HCT116 (cell line): ENCODE data around the gene AFAP1L2. TPM values are rescaled to one million over a fixed set of nuclear protein-coding genes. Genes with fewer than 3 reads are reported as not detected.

ENCODE experiments used
- ATAC-seq: fragments of 200-7000 bp; cut with Tn5 transposase; 2 replicates; pipeline ENCODE4 v1.9.1; 2020; ENCODE audit warnings: mild to moderate bottlenecking, moderate library complexity
- BruUV-seq: library from RNA; stranded (reverse); fragments of 400-500 nt; replicated peaks from 2 replicates; lab custom pipeline; 2021; lab: Mats Ljungman, UMichigan
- CTCF ChIA-PET: fragments of 300-600 bp; sonication (Branson Sonifier 250); formaldehyde crosslinking; loops from one replicate; lab custom pipeline; 2021; ENCODE audit warnings: antibody characterized with exemption; lab: Charles Lee
- POLR2A ChIA-PET: fragments of 300-600, 350-600 bp; sonication (Branson Sonifier 250); formaldehyde crosslinking; loops from one replicate; lab custom pipeline; 2021; ENCODE audit warnings: antibody characterized with exemption; lab: Charles Lee
- RAD21 ChIA-PET, 2 experiments: fragments of 300-600 bp; sonication (Branson Sonifier 250); formaldehyde crosslinking; loops; one replicate each; lab custom pipeline; 2023; ENCODE audit warnings: low total read pairs in 2 of 2; ENCODE audit not compliant: uncharacterized antibody in 2 of 2, unreplicated experiment in 2 of 2, low non-redundant PET in 1 of 2; lab: Charles Lee
- DNase-seq: peaks from one replicate; pipeline ENCODE4 v3.0.0-alpha.2; 2010; ENCODE audit warnings: low read depth, low spot score
- H2AFZ ChIP-seq: fragments of 200-600 bp; shearing (Covaris generic), sonication (generic); 2 replicates; pipeline ENCODE4 v1.6.1; 2017; ENCODE audit warnings: low read depth, mixed run types, mixed read lengths, antibody characterized with exemption, low read length; ENCODE audit not compliant: poor library complexity, severe bottlenecking
- H3K27ac ChIP-seq: 2 replicates; pipeline ENCODE4 v1.5.1; 2012; ENCODE audit warnings: low read depth, low read length
- H3K27me3 ChIP-seq: fragments of 200-600 bp; sonication (generic); 2 replicates; pipeline ENCODE4 v1.6.1; 2016; ENCODE audit warnings: mixed run types, low read length, mixed read lengths; ENCODE audit not compliant: insufficient read depth
- H3K36me3 ChIP-seq, 2 experiments: fragments of 200-500 bp in 1 of 2; fragments of 200-600 bp in 1 of 2; sonication (Bioruptor generic) in 1 of 2; sonication (generic) in 1 of 2; 2 replicates each; pipeline versions ENCODE4 v1.5.1 to v1.6.1; 2014 to 2016; ENCODE audit warnings: low read length in 2 of 2, inconsistent platforms in 1 of 2, mixed read lengths in 1 of 2, mixed run types in 1 of 2; ENCODE audit not compliant: insufficient read depth in 2 of 2, control insufficient read depth in 1 of 2
- H3K4me1 ChIP-seq, 2 experiments: fragments of 200-600 bp in 1 of 2; sonication (generic) in 1 of 2; 2 replicates each; pipeline versions ENCODE4 v1.5.1 to v1.6.1; 2012 to 2017; ENCODE audit warnings: low read length in 2 of 2, inconsistent platforms in 1 of 2, mild to moderate bottlenecking in 1 of 2, mixed read lengths in 1 of 2, mixed run types in 1 of 2, moderate library complexity in 1 of 2; ENCODE audit not compliant: insufficient read depth in 2 of 2, control insufficient read depth in 1 of 2
- H3K4me2 ChIP-seq: fragments of 200-600 bp; sonication (generic); 2 replicates; pipeline ENCODE4 v1.6.1; 2017; ENCODE audit warnings: mixed run types, low read length, mixed read lengths
- H3K4me3 ChIP-seq, 2 experiments: fragments of 200-600 bp in 1 of 2; sonication (generic) in 1 of 2; replicated peaks in 1 of 2; 2 replicates each; pipeline ENCODE4 v1.5.1; 2011 to 2016; ENCODE audit warnings: low read length in 2 of 2, control low read depth in 1 of 2, low read depth in 1 of 2, mild to moderate bottlenecking in 1 of 2, mixed read lengths in 1 of 2, mixed run types in 1 of 2
- H3K79me2 ChIP-seq: fragments of 200-600 bp; sonication (generic); 2 replicates; pipeline ENCODE4 v1.6.1; 2017; ENCODE audit warnings: mild to moderate bottlenecking, mixed run types, low read length, moderate library complexity, mixed read lengths; ENCODE audit not compliant: insufficient read depth
- H3K9ac ChIP-seq: fragments of 200-600 bp; sonication (generic); 2 replicates; pipeline ENCODE4 v1.6.1; 2016; ENCODE audit warnings: low read length, mixed read lengths
- H3K9me2 ChIP-seq: fragments of 200-600 bp; sonication (generic), shearing (Covaris generic); 2 replicates; pipeline ENCODE4 v1.6.1; 2017; ENCODE audit warnings: mixed run types, mild to moderate bottlenecking, moderate library complexity; ENCODE audit not compliant: insufficient read depth
- H3K9me3 ChIP-seq, 2 experiments: fragments of 200-500 bp in 1 of 2; fragments of 200-600 bp in 1 of 2; sonication (Bioruptor generic) in 1 of 2; sonication (generic) in 1 of 2; 2 replicates each; pipeline ENCODE4 v1.6.1; 2014 to 2017; ENCODE audit warnings: low read length in 2 of 2, mixed read lengths in 2 of 2, inconsistent platforms in 1 of 2, low read depth in 1 of 2, mild to moderate bottlenecking in 1 of 2, mixed run types in 1 of 2, moderate library complexity in 1 of 2; ENCODE audit not compliant: control insufficient read depth in 1 of 2, insufficient read depth in 1 of 2
- H4K20me1 ChIP-seq: fragments of 200-600 bp; sonication (generic), shearing (Covaris generic); 2 replicates; pipeline ENCODE4 v1.6.1; 2017; ENCODE audit warnings: mixed run types, mild to moderate bottlenecking, moderate library complexity; ENCODE audit not compliant: insufficient read depth
- CBX3 ChIP-seq: IDR thresholded peaks from 2 replicates; pipeline ENCODE4 v1.6.1; 2012; ENCODE audit warnings: low read depth
- CEBPB ChIP-seq: IDR thresholded peaks from 2 replicates; pipeline ENCODE4 v1.6.1; 2012; ENCODE audit warnings: low read depth
- CTCF ChIP-seq, 3 experiments: fragments of 200-600 bp in 1 of 3; sonication (generic) in 1 of 3; IDR thresholded peaks in 2 of 3; conservative IDR thresholded peaks in 1 of 3; 2 replicates each; pipeline ENCODE4 v1.5.1; 2012 to 2017; ENCODE audit warnings: low read depth in 2 of 3, low read length in 2 of 3, antibody characterized with exemption in 1 of 3, borderline replicate concordance in 1 of 3, control low read depth in 1 of 3, mild to moderate bottlenecking in 1 of 3, mixed read lengths in 1 of 3, mixed run types in 1 of 3, moderate library complexity in 1 of 3; ENCODE audit not compliant: insufficient read depth in 1 of 3
- EGR1 ChIP-seq: IDR thresholded peaks from 2 replicates; pipeline ENCODE4 v1.6.1; 2012; ENCODE audit warnings: low read depth
- ELF1 ChIP-seq: IDR thresholded peaks from 2 replicates; pipeline ENCODE4 v1.6.1; 2012; ENCODE audit warnings: low read depth, borderline replicate concordance
- EZH2phosphoT487 ChIP-seq: fragments of 200-600 bp; IDR thresholded peaks from 2 replicates; pipeline ENCODE4 v1.6.1; 2018; ENCODE audit warnings: antibody characterized with exemption, borderline replicate concordance
- FOSL1 ChIP-seq: IDR thresholded peaks from 2 replicates; pipeline ENCODE4 v1.6.1; 2012; ENCODE audit warnings: low read depth
- JUND ChIP-seq: IDR thresholded peaks from 2 replicates; pipeline ENCODE4 v1.6.1; 2012
- POLR2A ChIP-seq: IDR thresholded peaks from 2 replicates; pipeline ENCODE4 v1.7.0; 2011; ENCODE audit warnings: borderline replicate concordance; ENCODE audit not compliant: insufficient read depth, insufficient read length; ENCODE audit errors: extremely low read depth
- POLR2AphosphoS5 ChIP-seq: IDR thresholded peaks from 2 replicates; pipeline ENCODE4 v1.6.1; 2011; ENCODE audit warnings: mild to moderate bottlenecking, low read depth, low read length, moderate library complexity
- RAD21 ChIP-seq: IDR thresholded peaks from 2 replicates; pipeline ENCODE4 v1.6.1; 2012; ENCODE audit warnings: low read depth, mild to moderate bottlenecking
- REST ChIP-seq: IDR thresholded peaks from 2 replicates; pipeline ENCODE4 v1.6.1; 2012; ENCODE audit warnings: low read depth
- SP1 ChIP-seq: IDR thresholded peaks from 2 replicates; pipeline ENCODE4 v1.6.1; 2012; ENCODE audit warnings: low read depth
- SRF ChIP-seq: IDR thresholded peaks from 2 replicates; pipeline ENCODE4 v1.6.1; 2012; ENCODE audit warnings: low read depth
- YY1 ChIP-seq: IDR thresholded peaks from 2 replicates; pipeline ENCODE4 v1.6.1; 2011; ENCODE audit warnings: low read length, low read depth, moderate library complexity, mild to moderate bottlenecking; ENCODE audit not compliant: insufficient replicate concordance; ENCODE audit errors: extremely low read depth
- ZFX ChIP-seq: fragments of 450-650 bp; IDR thresholded peaks from 2 replicates; pipeline ENCODE4 v1.6.1; 2017
- intact Hi-C: fragments of 100-400 bp; cut with micrococcal nuclease; formaldehyde crosslinking; loops from 2 replicates; pipeline ENCODE4 v1.10.0; 2022
- total RNA-seq: library from RNA; stranded (reverse); gene quantifications from one replicate; pipeline ENCODE4 v1.2.1, GENCODE V29; 2021; ENCODE audit not compliant: unreplicated experiment

The AFAP1L2 gene
- total RNA-seq, 1 experiment from 2014 or later, result 0.93 TPM

GRCh38 chr10:114427124-114427852 lies 23.0 kb upstream of the AFAP1L2 start:
- H2AFZ ChIP-seq, result no peak overlapping the region
- no peak overlapping the region for H3K9ac ChIP-seq
- no TSS peak for BruUV-seq
- no peak overlapping the region for H3K4me3 ChIP-seq
- H3K36me3 ChIP-seq, result no peaks in the 10 kb centered on the region
- TF ChIP-seq RAD21 (peak; percentile 33; the same call in 1 of the 2 replicates), SP1 (no peak), YY1 (no peak), CBX3 (no peak)
- ChIA-PET CTCF (interaction anchor here (3.5 kb wide), 1 partner anchor 123 kb away, joined by 18 read pairs; no protein-coding TSS in a partner anchor), RAD21 (no interaction called here), POLR2A (no interaction called here)
- H4K20me1 ChIP-seq, result no peaks in the 10 kb centered on the region
- H3K4me2 ChIP-seq, result no peak overlapping the region
- DNase-seq (no peak), ATAC-seq (peak; percentile 24)
- intact Hi-C loops, result no loop called here
- no peaks in the 10 kb centered on the region for H3K9me2 ChIP-seq
- no peaks in the 10 kb centered on the region for H3K27me3 ChIP-seq
- H3K27ac ChIP-seq, result no peak overlapping the region
- H3K4me1 ChIP-seq, result no peaks in the 10 kb centered on the region
- no peaks in the 10 kb centered on the region for H3K79me2 ChIP-seq
- H3K9me3 ChIP-seq, result no peaks in the 10 kb centered on the region

GRCh38 chr10:114426476-114426875 lies 22.2 kb upstream of the AFAP1L2 start:
- Histone ChIP-seq H3K4me2 (no peak overlapping the region), H3K9ac (no peak overlapping the region), H3K9me2 (no peaks in the 10 kb centered on the region), H3K27ac (no peak overlapping the region), H3K4me3 (no peak overlapping the region), H4K20me1 (no peaks in the 10 kb centered on the region), H3K27me3 (no peaks in the 10 kb centered on the region), H3K9me3 (no peaks in the 10 kb centered on the region), H2AFZ (no peak overlapping the region), H3K79me2 (no peaks in the 10 kb centered on the region), H3K36me3 (no peaks in the 10 kb centered on the region), H3K4me1 (no peaks in the 10 kb centered on the region)
- intact Hi-C loops, result no loop called here
- ChIA-PET CTCF (interaction anchor here (3.5 kb wide), 1 partner anchor 122 kb away, joined by 18 read pairs; no protein-coding TSS in a partner anchor), RAD21 (interaction anchor here in 1 of 2 experiments (0.8 kb wide), 1 partner anchor 122 kb away, joined by 3 read pairs; no protein-coding TSS in a partner anchor), POLR2A (no interaction called here)
- DNase-seq (no peak), ATAC-seq (no peak)
- BruUV-seq, result no TSS peak
- TF ChIP-seq CTCF (IDR thresholded peaks at IDR 0.05 in 2 of 3, conservative IDR thresholded peaks at IDR 0.05 in 1 of 3; ENCODE audit: borderline replicate concordance in 1 of 3, insufficient read depth in 1 of 3, low read depth in 2 of 3, low read length in 2 of 3) (no peak), CEBPB (no peak), POLR2A (no peak), POLR2AphosphoS5 (no peak), ELF1 (no peak), EGR1 (no peak), CBX3 (no peak), FOSL1 (no peak), ZFX (no peak), EZH2phosphoT487 (no peak), YY1 (no peak), REST (no peak), SRF (no peak), RAD21 (no peak), JUND (no peak)
